NCI-H82 treated with DMSO at 0.1 percent for 48 hours (cell line): Measurements from ENCODE around the gene FN3K.
"Not testable (repeated sequence)": the region's sequence is repeated elsewhere in the genome, so short reads cannot be mapped to it uniquely, and the experiment has no call there.

Source experiments
- DNase-seq: peaks from one replicate; lab custom pipeline; 2025; ENCODE audit not compliant: unreplicated experiment; lab: John Stamatoyannopoulos, UW

FN3K gene

GRCh38 chr17:82736511-82737185, 1.2 kb downstream of the FN3K start:
- no peak for DNase-seq

- no peak for DNase-seq
Observed at GRCh38 chr17:82737967-82738877, 2.8 kb downstream of the FN3K start.

GRCh38 chr17:82740906-82741759, 5.7 kb downstream of the FN3K start:
- no peak for DNase-seq

- DNase-seq: no peak
Observed at GRCh38 chr17:82743344-82744219, 8.2 kb downstream of the FN3K start.

GRCh38 chr17:82744736-82745135, 9.3 kb downstream of the FN3K start:
- DNase-seq: not testable (repeated sequence)

GRCh38 chr17:82745524-82745923, 10.1 kb downstream of the FN3K start:
- DNase-seq: peak; percentile 63

- DNase-seq: no peak
Observed at GRCh38 chr17:82748756-82749155, 13.3 kb downstream of the FN3K start.

GRCh38 chr17:82750241-82750908, 15.0 kb downstream of the FN3K start:
- DNase-seq: no peak

- no peak for DNase-seq
Observed at GRCh38 chr17:82751171-82751570, 15.8 kb downstream of the FN3K start.

GRCh38 chr17:82751571-82752370, 16.4 kb downstream of the FN3K start, which contains the start of gene TBCD:
TSS of gene TBCD (plus strand) at chr17:82752065. CDS start at chr17:82752194, 129 bp downstream.
- DNase-seq: peak; percentile 57

GRCh38 chr17:82752371-82753200, 17.2 kb downstream of the FN3K start:
- no peak for DNase-seq

GRCh38 chr17:82753201-82753464, 17.7 kb downstream of the FN3K start:
- no peak for DNase-seq

- peak; percentile 67 for DNase-seq
Observed at GRCh38 chr17:82754297-82755208, 19.1 kb downstream of the FN3K start.

- DNase-seq: no peak
Observed at GRCh38 chr17:82756166-82756565, 20.8 kb downstream of the FN3K start.

GRCh38 chr17:82765371-82765770, 30.0 kb downstream of the FN3K start:
- DNase-seq: no peak

GRCh38 chr17:82767041-82767754, 31.8 kb downstream of the FN3K start:
- peak; percentile 31 for DNase-seq

GRCh38 chr17:82769041-82769440, 33.6 kb downstream of the FN3K start:
- no peak for DNase-seq
